GM12864 (cell line): ENCODE measurements around the gene DPYSL3.
A peak's percentile ranks its signal among the peaks of the same experiment; 100 is the strongest.

Experiments
- DNase-seq: peaks from one replicate; pipeline ENCODE4 v3.0.0-alpha.2; 2011; ENCODE audit warnings: low read depth
- H3K4me3 ChIP-seq: 2 replicates; pipeline ENCODE4 v1.5.1; 2011; ENCODE audit warnings: mild to moderate bottlenecking, low read depth, low read length, control low read depth
- CTCF ChIP-seq: IDR thresholded peaks from 2 replicates; pipeline ENCODE4 v1.5.1; 2011; ENCODE audit warnings: low read depth, mild to moderate bottlenecking, moderate library complexity, low read length, control low read depth, inconsistent platforms; ENCODE audit errors: missing control alignments

Gene DPYSL3

GRCh38 chr5:147461915-147462314 is 48.0 kb downstream of the DPYSL3 start:
- DNase-seq, result no peak
- no peak overlapping the region for H3K4me3 ChIP-seq
- TF ChIP-seq CTCF, result no peak

- TF ChIP-seq CTCF, result no peak
- DNase-seq, result no peak
Measured at GRCh38 chr5:147460380-147460779, 49.5 kb downstream of the DPYSL3 start.

GRCh38 chr5:147458581-147458980 is 51.3 kb downstream of the DPYSL3 start:
- H3K4me3 ChIP-seq, result no peak overlapping the region
- no peak for DNase-seq
- TF ChIP-seq CTCF, result no peak

More at GRCh38 chr5:147460380-147460779, 49.5 kb downstream of the DPYSL3 start:
- H3K4me3 ChIP-seq, result no peak overlapping the region

- TF ChIP-seq CTCF, result no peak
- no peak overlapping the region for H3K4me3 ChIP-seq
- DNase-seq, result no peak
Measured at GRCh38 chr5:147455822-147456450, 53.9 kb downstream of the DPYSL3 start.

GRCh38 chr5:147454996-147455677 is 54.7 kb downstream of the DPYSL3 start:
- H3K4me3 ChIP-seq, result no peak overlapping the region
- no peak for DNase-seq
- no peak for TF ChIP-seq CTCF

- peak; percentile 79 for TF ChIP-seq CTCF
- no peak for DNase-seq
Measured at GRCh38 chr5:147453875-147454814, 55.7 kb downstream of the DPYSL3 start.

More at GRCh38 chr5:147453875-147454814, 55.7 kb downstream of the DPYSL3 start:
- H3K4me3 ChIP-seq, result peak overlapping the region; percentile 47
